ENCODE data around the gene SLC10A6. TPM values are rescaled to one million over a fixed set of nuclear protein-coding genes. Genes with fewer than 3 reads are reported as not detected.

The SLC10A6 gene
- total and polyA plus RNA-seq, 4 donors = 0.05 to 0.25 TPM; not detected in 2

GRCh38 chr4:86890790-86891189, 41.6 kb upstream of the SLC10A6 start:
- H3K27ac ChIP-seq (ENCODE audit: low read depth in 1 of 2, low read length in 2 of 2) = no peak overlapping the region
- DNase-seq (ENCODE audit: low spot score) = no peak
- WGBS = 75% methylated on average over 7 of the region's 7 CpGs
- TF ChIP-seq HNF4A (conservative IDR thresholded peaks at IDR 0.05) = no peak
- H3K27me3 ChIP-seq (ENCODE audit: control insufficient read depth in 4 of 4, insufficient read depth in 4 of 4, low read length in 3 of 4) = no peaks in the 10 kb centered on the region
- H3K4me3 ChIP-seq (ENCODE audit: low read depth in 1 of 3, low read length in 3 of 3) = no peak overlapping the region
- H3K9me3 ChIP-seq (ENCODE audit: control insufficient read depth in 4 of 4, low read length in 3 of 4) = no peaks in the 10 kb centered on the region
- no peaks in the 10 kb centered on the region for H3K36me3 ChIP-seq (ENCODE audit: control insufficient read depth in 4 of 4, insufficient read depth in 3 of 4, low read depth in 1 of 4, low read length in 3 of 4)
- no peak overlapping the region for H3K9ac ChIP-seq (ENCODE audit: low read depth in 1 of 2, low read length in 2 of 2)
- H3K4me1 ChIP-seq (ENCODE audit: control insufficient read depth in 4 of 4, insufficient read depth in 4 of 4, low read length in 3 of 4) = peaks cover 0 to 14% (median 9%) of the 10 kb centered on the region in 4 donors

GRCh38 chr4:86879641-86880040, 30.5 kb upstream of the SLC10A6 start:
- WGBS = 84% methylated on average over 1 of the region's 1 CpG
- Histone ChIP-seq H3K4me1 (ENCODE audit: control insufficient read depth in 4 of 4, insufficient read depth in 4 of 4, low read length in 3 of 4) (no peaks in the 10 kb centered on the region), H3K27ac (ENCODE audit: low read depth in 1 of 2, low read length in 2 of 2) (no peak overlapping the region), H3K27me3 (ENCODE audit: control insufficient read depth in 4 of 4, insufficient read depth in 4 of 4, low read length in 3 of 4) (no peaks in the 10 kb centered on the region), H3K36me3 (ENCODE audit: control insufficient read depth in 4 of 4, insufficient read depth in 3 of 4, low read depth in 1 of 4, low read length in 3 of 4) (no peaks in the 10 kb centered on the region), H3K4me3 (ENCODE audit: low read depth in 1 of 3, low read length in 3 of 3) (no peak overlapping the region), H3K9ac (ENCODE audit: low read depth in 1 of 2, low read length in 2 of 2) (no peak overlapping the region), H3K9me3 (ENCODE audit: control insufficient read depth in 4 of 4, low read length in 3 of 4) (peaks cover 3 to 9% (median 6%) of the 10 kb centered on the region in 4 donors)
- no peak for TF ChIP-seq ZBTB33 (IDR thresholded peaks at IDR 0.05)
- TF ChIP-seq FOXA2 (IDR thresholded peaks at IDR 0.05) = no peak
- no peak for TF ChIP-seq EGR1 (IDR thresholded peaks at IDR 0.05; ENCODE audit: low read depth in 2 of 2)
- TF ChIP-seq FOXA1 (IDR thresholded peaks at IDR 0.05) = no peak
- no peak for TF ChIP-seq MAX (IDR thresholded peaks at IDR 0.05)
- TF ChIP-seq YY1 (IDR thresholded peaks at IDR 0.05) = no peak
- TF ChIP-seq CTCF (IDR thresholded peaks at IDR 0.05; ENCODE audit: low read depth, low read length, missing input control) = no peak
- no peak for DNase-seq (ENCODE audit: low spot score)

GRCh38 chr4:86878640-86879039, 29.5 kb upstream of the SLC10A6 start:
- TF ChIP-seq HNF4A (conservative IDR thresholded peaks at IDR 0.05) (no peak), YY1 (IDR thresholded peaks at IDR 0.05) (no peak), NR2F2 (IDR thresholded peaks at IDR 0.05) (no peak), REST (IDR thresholded peaks at IDR 0.05) (no peak), FOXA2 (IDR thresholded peaks at IDR 0.05) (no peak), JUND (IDR thresholded peaks at IDR 0.05) (no peak), RXRA (IDR thresholded peaks at IDR 0.05) (no peak), TAF1 (conservative IDR thresholded peaks at IDR 0.05) (no peak)
- H3K27ac ChIP-seq (ENCODE audit: low read depth in 1 of 2, low read length in 2 of 2) = no peak overlapping the region
- WGBS = 93% methylated on average over 2 of the region's 2 CpGs

More at GRCh38 chr4:86878640-86879039, 29.5 kb upstream of the SLC10A6 start:
- DNase-seq (ENCODE audit: low spot score) = no peak
- H3K9me3 ChIP-seq (ENCODE audit: control insufficient read depth in 4 of 4, low read length in 3 of 4) = peaks cover 3 to 9% (median 6%) of the 10 kb centered on the region in 4 donors
- no peaks in the 10 kb centered on the region for H3K4me1 ChIP-seq (ENCODE audit: control insufficient read depth in 4 of 4, insufficient read depth in 4 of 4, low read length in 3 of 4)
- no peaks in the 10 kb centered on the region for H3K36me3 ChIP-seq (ENCODE audit: control insufficient read depth in 4 of 4, insufficient read depth in 3 of 4, low read depth in 1 of 4, low read length in 3 of 4)
- no peaks in the 10 kb centered on the region for H3K27me3 ChIP-seq (ENCODE audit: control insufficient read depth in 4 of 4, insufficient read depth in 4 of 4, low read length in 3 of 4)
- H3K9ac ChIP-seq (ENCODE audit: low read depth in 1 of 2, low read length in 2 of 2) = no peak overlapping the region
- H3K4me3 ChIP-seq (ENCODE audit: low read depth in 1 of 3, low read length in 3 of 3) = no peak overlapping the region
